Articular chondrocyte of knee joint (primary cell): ENCODE data around the gene KATNAL1. TPM values are rescaled to one million over a fixed set of nuclear protein-coding genes. Genes with fewer than 3 reads are reported as not detected.

Experiments
- small RNA-seq: library from RNA; depleted of rRNA; stranded (forward); fragments of <200 nt; gene quantifications from one replicate; pipeline ENCODE3, GENCODE V24; 2012
- total RNA-seq: library from RNA; depleted of rRNA; stranded (reverse); fragments of >200 nt; gene quantifications from 2 replicates; pipeline ENCODE4 v1.2.3, GENCODE V29; 2012

Gene KATNAL1
- total RNA-seq: 30.8 and 50.4 TPM in 2 replicates

GRCh38 chr13:30307194-30307970 lies at the start of gene KATNAL1:
Gene KATNAL1, minus strand, starts transcription at chr13:30307551. Its CDS starts 23,774 bp downstream, at chr13:30283777.

Small RNA genes within 50 kb of the gene (small RNA-seq; reads per million reads assigned to genes)
- not detected for gene RNU6-64P

Other genes starting within 250 kb of the KATNAL1 start
- gene UBE2L5, start 114.9 kb upstream of the KATNAL1 start, total RNA-seq: 0.78 TPM in 1 of 2 replicates, not detected in the other
- 260 and 279 TPM in 2 replicates for gene HMGB1, start 158.4 kb upstream of the KATNAL1 start, total RNA-seq